ENCODE measurements around the gene ABCC4.

The ABCC4 gene

DNA sequence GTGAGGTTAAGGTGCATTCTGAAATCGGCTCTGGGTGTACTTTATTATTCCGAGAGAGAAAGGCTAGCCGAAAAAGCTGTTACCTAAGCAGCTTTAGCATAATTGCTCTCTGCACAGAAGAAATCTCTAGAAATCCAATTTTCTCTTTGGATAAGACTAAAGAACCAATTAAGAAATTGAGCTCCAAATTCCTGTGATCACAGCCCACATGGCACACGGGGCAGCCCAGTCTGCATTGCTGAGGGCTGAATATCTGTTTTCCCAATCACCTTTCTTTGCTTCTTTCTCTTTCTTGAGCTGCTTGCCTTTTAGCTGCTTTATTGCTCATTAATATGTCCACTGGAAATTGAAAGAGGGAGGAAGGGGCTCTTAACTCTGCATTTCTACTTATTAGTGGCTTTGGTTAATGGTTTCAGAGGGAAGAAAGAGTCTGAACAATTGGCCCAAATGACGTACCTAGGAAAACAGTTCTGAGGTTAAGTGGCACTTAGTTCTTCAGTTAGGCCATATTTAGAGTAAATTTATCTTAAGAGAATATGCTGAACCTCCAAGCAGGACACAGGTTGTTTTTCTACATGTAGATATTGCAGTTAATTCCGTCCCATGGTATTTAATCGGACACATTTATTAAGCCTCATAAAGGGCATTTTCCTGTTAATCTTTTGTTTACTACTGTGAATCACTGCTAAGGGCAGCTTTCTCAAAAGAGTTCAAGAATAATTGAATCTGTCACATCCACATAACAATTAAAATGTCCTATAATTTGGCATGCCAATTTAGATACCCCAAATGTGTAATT, 265.7 kb downstream of the ABCC4 start:
- DNase-seq, result no peak

DNA sequence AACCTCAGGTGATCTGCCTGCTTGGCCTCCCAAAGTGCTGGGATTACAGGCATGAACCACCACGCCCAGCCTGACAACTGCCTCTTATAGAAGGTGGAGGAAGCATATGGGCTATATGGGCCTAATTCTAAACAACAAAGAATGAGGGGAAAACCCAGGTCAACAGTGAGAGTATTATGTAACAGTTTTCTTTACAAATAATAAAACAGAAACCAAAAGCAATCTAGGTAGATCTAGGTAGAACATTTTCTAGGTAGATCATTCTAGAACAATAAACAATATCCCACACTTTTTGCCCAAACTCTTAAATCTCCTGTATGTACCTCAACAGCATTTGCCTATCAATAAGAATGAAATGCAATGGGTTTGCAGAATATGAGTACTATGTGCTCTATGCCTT, 267.4 kb downstream of the ABCC4 start:
- no peak for DNase-seq

DNA sequence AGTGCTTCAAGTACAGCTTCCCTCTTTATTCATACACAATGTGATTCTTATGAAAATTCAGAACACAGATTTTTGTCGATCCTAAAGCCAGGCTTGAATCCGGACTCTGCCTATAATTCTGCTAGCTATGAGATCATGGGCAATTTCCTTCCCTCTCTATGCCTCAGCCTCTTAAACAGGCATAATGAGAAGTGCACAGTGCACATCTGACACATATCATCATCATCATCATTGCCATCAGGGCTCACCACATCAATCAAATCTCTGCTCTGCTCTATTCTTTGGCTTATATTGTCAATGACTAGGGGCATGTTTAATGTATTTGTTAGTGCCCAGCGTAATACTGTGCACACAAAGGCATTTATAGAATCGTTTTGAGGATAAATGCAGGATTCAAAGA, 269.1 kb downstream of the ABCC4 start:
- no peak for DNase-seq

DNA sequence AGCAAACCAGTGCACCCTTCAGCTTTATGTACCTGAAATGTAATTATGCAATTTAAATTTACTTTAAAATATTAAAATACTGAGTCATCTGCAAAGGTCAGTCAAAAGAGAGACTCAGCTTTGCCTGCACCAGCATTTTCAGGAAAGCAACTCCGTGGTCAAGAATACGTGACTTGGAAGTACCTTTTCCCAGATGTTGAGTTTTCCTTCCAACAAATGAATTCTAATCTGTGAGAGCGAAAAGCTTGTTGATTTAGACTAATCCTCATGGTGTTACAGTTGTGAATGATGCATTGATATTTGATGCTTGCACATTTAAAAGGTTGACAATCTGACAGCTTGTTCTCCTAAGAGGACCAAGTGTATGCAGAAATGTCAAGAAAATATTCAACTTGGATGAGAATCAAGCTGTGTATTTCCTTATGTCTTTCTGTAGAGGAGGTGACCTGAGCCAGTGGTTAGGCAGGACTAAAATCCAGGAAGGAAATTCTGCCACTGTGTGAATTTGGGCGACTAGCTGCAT, 270.4 kb downstream of the ABCC4 start:
- DNase-seq, result no peak

DNA sequence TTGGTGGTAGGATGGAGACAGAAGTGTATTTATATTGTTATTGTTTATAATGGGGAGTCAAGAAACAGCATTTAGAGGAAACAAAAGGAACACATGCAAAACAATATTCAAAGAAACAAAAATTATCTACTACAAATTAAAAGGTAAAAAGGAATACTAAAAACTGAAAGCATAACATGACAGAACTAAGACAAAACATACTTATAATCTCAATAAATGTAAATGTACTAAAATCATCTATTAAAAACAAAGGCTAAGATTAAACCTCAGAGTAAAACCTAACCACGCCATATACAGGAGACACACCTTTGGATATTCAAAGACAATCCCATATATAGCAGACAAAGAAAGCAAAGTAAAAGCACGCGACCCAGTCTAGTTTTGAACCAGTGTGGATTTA, 273.6 kb downstream of the ABCC4 start:
- no peak for DNase-seq

DNA sequence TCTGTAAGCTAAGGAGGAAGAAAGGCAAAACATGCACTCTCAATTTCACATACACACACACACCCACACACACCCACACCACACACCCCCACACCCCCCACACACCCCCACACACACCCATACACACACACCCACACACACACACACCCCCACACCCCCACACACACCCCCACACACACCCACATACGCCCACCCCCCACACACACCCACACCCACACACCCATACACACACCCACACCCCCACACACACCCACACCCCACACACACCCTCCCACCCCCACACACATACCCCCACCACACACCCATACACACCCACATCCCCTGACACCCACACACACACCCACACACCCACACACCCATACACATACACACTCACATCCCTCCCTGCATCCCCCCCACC, 276.1 kb downstream of the ABCC4 start:
- no peak for DNase-seq

DNA sequence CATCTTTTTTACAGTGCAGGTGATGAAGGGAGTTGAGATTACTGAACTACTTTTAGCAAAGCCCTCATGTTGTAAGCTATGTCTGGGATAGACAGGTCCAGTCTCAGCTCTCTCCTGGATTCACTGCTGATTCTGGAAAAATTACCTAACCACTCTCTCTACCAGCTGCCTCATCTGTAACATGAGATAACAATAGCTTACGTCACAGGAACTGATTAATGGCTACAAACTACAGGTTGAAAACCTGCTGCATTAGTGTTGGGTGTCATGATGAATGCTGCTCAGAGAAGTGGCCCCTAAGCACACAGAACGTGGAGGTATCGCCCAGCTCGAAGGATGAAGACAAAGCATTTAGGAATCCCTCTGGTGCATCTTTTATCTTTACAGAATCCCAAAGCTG, 277.8 kb downstream of the ABCC4 start:
- DNase-seq, result no peak

DNA sequence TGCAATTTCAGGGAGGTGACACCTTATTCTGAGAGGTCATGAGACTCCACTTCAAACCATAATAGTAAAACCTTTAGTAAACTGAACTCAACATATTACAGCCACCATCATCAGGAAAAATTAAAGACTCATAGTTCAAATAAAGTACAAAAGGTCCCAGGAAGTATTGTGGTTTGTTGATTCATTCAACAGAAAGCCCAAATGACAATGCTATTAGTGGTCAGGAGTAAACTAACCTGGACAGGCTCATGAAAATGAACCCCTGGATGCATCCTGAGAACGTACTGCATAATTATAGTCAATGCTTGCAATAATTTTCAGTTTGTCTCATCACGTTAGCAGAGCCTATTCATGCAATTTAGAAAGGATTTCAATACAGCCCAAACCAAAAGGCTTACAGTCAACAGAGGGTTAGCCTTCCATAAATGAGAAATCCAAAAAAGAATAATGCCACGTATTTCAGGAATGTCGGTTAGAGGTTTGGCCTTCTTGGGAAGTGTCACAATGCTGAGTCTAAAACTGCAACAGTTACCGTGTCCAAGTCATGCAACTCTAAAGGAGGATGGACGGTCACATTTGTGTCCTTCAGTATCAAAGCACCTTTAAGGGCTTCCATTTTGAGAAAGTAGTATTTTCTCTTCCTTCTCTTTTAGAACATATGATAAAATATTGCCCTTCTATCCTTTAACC, 280.8 kb downstream of the ABCC4 start:
- no peak for DNase-seq

DNA sequence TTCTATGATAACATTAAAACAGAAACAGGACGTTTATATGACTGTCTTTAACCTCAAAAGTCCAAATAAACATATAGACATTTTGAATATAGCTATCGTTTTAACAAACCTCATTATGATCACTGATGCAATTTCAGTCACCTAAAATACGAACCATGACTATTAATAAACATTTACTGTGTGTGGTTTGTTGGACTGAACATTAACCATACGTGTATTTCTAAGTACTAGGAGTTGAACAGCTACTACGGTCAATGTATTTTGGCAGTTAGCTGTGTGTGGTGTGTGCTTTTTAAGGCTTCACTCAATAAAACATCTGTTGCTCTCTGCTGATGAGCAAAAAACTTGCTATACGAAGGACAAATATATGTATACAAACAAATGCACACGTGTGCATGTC, 281.4 kb downstream of the ABCC4 start:
- no peak for DNase-seq

DNA sequence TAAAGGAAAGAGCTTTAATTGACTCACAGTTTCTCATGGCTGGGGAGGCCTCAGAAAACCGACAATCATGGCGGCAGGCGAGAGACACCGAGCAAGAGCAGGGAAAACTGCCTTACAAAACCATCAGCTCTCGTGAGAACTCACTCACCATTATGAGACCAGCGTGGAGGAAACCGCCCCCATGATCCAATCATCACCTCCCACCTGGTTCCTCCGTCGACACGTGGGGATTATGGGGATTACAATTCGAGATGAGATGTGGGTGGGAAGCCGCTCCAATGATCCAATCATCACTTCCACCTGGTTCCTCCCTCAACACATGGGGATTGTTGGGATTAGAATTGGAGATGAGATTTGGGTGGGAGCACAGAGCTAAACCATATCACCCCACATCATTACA, 293.9 kb downstream of the ABCC4 start:
- no peak for DNase-seq

DNA sequence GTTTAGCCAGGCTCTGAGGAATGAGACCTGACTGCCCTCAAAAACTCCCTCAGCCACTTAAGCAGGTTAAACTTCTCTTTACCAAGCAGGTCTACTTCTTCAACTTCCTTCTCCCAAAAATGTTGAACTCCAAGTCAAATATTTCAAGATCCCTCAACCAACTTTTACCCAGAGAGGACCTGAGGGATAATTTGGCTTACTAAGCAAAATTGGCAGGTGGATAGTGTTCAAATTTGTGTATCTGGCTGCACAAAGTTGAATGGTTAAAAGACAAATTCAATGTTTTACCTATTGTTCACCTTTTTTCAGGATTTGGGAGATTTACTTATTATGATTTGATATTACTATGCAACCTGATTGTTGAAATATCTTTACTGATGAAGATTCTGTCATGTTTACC, 296.0 kb downstream of the ABCC4 start:
- no peak for DNase-seq

DNA sequence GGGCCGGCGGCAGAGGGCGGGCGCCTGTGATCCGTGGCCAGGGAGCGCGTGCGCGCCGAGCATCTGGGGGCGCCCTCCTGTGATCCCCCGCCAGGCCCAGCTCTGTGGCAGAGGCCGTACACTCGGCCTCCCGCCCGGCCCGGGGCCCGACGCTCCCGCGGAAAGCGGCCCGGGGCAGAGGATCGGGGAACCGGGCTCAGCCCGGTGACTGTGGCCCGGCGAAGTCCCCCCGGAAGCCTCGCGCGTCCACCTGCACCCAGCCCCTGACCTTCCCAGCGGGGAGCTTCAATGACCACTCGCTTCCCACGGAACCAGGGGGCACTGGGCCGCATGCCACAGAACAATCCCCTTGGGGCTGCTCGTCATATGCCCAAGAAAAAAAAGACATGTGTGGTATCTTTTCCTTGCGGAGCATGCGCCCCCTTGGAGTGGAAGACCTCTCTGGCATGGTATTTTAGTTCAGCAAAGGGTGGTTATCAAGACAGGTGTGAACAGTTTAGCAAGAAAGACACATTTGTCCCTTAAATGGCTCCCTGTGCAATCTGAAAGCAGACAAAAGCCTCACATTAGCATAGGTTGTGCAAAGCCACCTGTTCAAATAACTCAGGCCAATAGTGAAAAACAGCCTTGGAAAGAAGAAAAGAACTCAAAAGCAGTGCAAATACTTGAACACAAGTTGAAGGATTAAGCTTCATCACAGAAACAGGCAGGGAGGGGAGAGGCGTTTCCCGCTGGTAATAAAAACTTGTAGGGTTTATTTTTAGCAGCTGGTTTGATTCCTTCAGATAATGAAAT, 298.0 kb downstream of the ABCC4 start:
- DNase-seq, result no peak

DNA sequence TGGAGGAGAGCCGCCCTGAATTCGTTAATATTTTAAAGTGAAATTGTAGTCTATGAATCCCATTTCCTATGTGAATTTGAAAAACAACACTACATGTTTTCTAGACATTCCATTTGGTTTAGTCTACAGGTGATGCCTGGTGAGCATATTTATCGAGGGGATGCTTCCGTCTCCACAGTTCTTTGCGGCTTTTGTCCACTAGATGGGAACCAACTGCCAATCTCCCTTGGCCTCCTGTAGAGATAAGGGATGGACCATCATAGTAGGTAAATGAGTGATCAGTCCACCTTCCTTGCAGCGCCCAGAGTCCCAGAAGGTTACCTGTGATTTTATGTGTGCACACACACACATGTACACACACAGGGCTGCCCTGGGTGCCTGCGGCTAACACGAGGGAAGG, 299.1 kb downstream of the ABCC4 start:
- no peak for DNase-seq

DNA sequence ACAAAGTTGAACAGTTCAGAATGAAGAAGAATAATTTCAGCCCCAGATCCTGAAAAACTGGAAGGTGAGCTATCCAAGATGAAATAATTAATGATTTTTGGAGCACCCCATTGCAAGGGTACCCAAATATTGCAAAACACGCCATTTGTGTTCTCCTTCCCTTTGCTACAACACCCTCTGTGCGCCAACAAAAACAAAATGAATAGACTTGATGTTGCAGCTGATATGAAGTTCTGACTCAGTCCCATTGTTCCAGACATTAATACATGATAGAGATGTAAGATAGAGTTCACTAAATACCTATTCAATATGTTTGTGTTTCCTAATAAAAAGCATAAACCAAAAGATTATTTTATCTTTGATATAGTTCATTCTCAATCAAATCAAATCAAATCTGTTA, 301.4 kb downstream of the ABCC4 start:
- DNase-seq, result no peak

DNA sequence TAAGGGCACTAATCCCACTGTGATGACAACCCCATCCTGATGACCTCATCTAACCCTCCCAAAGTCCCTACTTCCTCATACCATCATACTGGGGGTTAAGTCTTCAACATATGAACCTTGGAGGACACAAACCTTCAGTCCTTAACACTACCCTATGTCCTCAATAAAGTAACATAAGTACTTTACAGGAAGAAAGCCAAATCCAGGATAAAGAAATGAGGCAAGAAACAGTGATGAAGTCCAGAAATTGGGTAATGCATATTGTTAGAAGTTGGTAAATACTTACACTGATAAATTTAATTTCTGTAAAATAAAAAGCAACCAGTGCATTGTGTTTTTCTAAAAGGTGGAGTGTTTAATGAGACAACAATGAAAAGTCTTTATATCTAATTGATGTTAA, 304.1 kb downstream of the ABCC4 start:
- DNase-seq, result no peak

DNA sequence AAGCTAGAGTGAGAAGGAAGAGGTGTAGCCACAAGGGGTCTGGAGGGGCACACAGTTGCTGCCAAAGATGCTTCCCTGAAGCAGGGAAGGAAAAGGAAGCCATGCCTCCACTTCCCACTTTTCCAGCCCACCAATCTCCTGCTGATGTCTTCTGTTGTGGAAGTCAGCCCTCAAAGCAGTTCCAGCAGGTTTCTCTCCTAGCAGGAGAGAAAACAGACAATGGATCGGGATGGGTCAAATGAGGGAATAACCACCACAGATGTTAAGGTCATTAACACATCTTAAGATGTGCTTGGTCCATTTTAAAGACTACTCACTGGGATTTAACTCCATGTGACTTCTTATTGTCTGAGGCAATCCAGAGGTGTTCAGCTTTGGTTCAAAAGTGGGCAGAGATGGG, 304.8 kb downstream of the ABCC4 start:
- DNase-seq, result no peak

DNA sequence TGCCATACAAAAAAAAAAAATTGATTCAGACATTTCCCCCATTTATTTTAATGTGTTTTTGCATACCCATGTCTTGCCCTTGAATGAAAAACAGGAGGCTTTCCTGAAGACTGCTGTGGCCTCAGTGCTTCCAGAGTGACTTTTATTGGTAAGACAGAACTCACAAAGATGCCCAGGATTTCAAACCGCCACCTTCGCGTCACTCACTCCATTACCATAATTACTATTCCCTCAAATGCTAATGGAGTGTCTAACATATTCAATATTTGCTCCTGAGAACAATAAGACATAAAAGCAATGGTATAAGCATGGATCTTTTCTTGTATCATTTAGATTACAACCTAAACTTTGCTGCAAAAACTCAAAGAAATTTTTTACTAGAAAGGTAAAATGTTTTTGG, 306.7 kb downstream of the ABCC4 start:
- no peak for DNase-seq

DNA sequence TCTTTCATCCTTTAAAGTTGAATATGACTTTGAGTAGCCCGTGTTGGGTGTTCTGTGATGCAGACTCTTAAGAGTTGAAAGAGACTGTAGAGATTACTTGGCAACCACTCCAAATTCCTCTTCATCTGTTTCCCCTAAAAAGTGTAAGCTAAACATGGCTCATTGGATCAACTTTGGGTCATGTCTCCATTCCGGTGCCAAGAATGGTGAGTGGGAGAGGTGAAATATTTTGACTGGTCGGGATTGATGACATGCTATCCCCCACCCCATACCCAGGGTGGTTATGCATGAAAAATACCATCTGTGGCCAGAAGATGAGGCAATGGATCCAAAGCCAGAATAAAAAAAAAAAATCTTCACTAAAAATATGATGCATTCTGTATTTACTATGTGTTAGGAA, 307.6 kb downstream of the ABCC4 start:
- no peak for DNase-seq

DNA sequence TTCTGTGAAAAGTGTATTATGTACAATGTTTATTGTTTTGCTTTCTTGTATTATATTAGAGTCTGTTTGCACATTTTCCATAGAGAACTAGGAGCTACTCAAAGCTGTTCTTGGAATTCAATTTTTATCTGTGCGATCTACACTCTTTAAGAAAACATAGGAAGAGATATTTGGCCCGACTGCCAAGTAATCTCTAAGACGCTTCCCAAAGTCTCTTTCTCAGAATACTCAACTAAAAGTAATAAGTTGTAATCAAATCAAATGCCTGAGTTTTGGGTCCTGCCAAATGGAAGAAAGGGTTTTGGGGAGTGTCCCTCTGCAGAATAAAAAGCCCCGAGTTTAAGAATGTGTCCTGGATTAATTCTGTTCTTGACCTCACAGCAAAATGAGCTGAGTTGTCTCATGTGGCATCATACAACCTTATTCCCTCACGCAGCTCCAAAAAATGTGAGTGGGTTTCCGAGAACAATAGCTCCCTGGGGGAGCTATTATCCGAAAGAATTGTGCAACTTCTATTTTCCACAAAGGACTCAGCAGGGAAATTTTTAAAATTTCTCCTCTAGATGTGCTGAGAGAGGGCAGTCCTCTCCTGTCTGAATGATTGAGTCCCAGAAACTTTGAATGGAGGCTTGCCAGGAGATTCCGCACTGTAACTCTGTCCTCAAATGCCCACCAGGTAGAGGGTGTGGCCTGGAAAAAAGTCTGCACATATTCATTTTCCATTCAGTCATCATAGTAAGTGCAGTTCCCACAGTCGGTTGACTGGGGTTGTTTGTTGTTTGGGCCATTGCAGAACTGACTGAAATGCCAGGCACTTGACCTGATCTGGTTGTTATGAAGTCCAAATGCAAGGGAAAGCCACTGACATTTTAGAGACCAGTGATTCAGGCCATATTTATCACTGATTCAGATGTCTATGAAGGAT, 309.0 kb downstream of the ABCC4 start:
- no peak for DNase-seq

DNA sequence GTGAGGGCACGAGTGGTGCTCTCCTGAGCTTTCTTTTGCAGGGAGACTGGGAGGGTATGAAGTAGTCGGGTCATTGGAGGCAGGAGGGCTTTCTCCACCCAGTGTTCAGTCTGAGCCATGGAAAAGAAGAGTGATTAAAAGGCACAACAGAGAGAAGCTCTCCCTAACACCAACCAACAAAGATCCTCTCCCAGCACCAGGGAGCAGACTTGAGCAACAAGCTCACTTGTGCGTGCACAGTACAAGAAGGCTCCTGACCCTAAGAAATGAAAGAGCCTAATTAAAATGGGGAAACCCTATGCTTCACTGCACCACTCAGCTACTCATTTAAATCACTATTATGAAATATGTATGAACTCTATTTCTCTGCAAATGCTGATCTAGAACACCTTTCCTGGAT, 312.6 kb downstream of the ABCC4 start:
- no peak for DNase-seq

DNA sequence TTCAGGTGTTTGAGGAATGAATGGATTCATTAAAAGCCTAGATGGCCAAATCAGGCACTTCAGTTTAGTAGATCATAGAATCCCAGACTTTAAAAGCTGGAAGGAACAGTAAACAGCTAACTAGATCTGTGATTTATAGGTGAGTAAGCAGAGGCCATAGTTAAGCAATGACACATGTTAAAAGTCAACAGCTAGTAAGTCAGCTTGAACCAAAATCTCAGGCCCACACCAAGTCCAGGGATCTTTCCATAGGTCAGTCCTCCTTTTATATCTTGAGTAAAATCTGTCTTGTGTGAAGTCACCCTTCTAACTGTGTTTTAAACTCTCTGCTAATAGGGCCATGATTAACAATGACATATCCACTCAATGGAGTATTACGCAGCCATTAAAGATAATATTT, 313.4 kb downstream of the ABCC4 start:
- DNase-seq, result no peak

DNA sequence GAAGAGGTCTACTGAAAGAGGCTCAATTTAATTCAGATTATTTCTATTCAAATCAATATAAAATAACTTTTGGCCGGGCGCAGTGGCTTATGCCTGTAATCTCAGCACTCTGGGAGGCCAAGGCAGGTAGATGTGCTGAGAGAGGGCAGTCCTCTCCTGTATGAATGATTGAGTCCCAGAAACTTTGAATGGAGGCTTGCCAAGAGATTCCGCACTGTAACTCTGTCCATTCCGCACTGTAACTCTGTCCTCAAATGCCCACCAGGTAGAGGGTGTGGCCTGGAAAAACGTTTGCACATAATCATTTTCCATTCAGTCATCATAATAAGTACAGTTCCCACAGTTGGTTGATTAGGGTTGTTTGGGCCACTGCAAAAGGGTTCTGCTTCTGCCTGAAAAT, 314.2 kb downstream of the ABCC4 start:
- DNase-seq, result no peak

DNA sequence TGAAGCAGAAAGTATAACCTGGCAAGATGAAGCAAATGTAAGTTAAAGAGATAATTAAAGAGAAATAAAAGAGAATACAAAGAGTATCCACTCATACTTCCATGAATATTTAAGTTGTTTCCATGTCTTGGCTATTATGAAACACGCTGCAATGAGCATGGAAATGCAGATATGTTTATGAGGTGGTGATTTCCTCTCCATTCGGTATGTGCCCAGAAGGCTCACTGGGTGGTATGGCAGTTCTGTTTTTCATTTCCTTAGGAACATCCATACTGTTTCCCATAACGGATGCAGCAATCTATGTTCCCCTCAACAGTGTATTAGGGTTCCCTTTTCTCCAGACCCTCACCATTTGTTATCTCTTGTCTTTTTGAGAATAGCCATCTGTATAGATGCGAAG, 316.3 kb downstream of the ABCC4 start:
- no peak for DNase-seq
